Esophagus squamous epithelium (tissue), 4 donors: Measurements from ENCODE around the gene KCNC3.
"Not testable (repeated sequence)": the region's sequence is repeated elsewhere in the genome, so short reads cannot be mapped to it uniquely, and the experiment has no call there.

Experiments used
- POLR2A ChIP-seq, 4 donors: fragments of 450-650 bp; IDR thresholded peaks; one replicate each; pipeline ENCODE4 v1.6.1; 2017; ENCODE audit warnings: antibody characterized with exemption in 4 of 4, mild to moderate bottlenecking in 4 of 4, moderate library complexity in 3 of 4
- TF ChIP-seq, protein P1 (sequence below), 6 experiments: fragments of 450-650 bp in 4 of 6; fragments of 200-600 bp in 2 of 6; sonication (generic) in 2 of 6; IDR thresholded peaks; one replicate each; pipeline ENCODE4 v1.5.1; 2016 to 2019; ENCODE audit warnings: antibody characterized with exemption in 6 of 6, mild to moderate bottlenecking in 4 of 6, moderate library complexity in 4 of 6

DNA sequence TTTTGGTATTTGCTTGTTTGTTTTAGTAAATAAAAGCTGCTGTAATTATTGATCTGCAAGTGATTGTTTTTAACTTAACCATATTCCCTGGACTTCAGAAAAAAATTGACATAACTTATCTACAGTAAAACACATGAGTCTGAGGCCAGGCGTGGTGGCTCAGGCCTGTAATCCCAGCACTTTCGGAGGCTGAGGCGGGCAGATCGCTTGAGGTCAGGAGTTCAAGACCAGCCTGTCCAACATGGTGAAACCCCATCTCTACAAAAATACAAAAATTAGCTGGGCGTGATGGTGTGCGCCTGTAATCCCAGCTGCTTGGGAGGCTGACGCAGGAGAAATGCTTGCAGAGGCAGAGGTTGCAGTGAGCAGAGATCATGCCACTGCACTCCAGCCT lies 24.3 kb upstream of the KCNC3 start:
- TF ChIP-seq POLR2A (IDR thresholded peaks at IDR 0.05): not testable (repeated sequence)
- TF ChIP-seq, protein P1, sequence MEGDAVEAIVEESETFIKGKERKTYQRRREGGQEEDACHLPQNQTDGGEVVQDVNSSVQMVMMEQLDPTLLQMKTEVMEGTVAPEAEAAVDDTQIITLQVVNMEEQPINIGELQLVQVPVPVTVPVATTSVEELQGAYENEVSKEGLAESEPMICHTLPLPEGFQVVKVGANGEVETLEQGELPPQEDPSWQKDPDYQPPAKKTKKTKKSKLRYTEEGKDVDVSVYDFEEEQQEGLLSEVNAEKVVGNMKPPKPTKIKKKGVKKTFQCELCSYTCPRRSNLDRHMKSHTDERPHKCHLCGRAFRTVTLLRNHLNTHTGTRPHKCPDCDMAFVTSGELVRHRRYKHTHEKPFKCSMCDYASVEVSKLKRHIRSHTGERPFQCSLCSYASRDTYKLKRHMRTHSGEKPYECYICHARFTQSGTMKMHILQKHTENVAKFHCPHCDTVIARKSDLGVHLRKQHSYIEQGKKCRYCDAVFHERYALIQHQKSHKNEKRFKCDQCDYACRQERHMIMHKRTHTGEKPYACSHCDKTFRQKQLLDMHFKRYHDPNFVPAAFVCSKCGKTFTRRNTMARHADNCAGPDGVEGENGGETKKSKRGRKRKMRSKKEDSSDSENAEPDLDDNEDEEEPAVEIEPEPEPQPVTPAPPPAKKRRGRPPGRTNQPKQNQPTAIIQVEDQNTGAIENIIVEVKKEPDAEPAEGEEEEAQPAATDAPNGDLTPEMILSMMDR (IDR thresholded peaks at IDR 0.05): not testable (repeated sequence)
